Uterus (tissue), 4 donors: Measurements from ENCODE around the gene GRPEL2. TPM values are rescaled to one million over a fixed set of nuclear protein-coding genes. Genes with fewer than 3 reads are reported as not detected.

ENCODE experiments used
- DNase-seq, 2 donors: peaks; one replicate each; pipeline ENCODE4 v3.0.0-alpha.2; 2019 to 2020
- H3K27ac ChIP-seq, 2 donors: fragments of 200-600 bp; sonication (generic); 1 replicate in 1 of 2; 2 replicates in 1 of 2; pipeline ENCODE4 v1.5.1; 2016 to 2018
- H3K27me3 ChIP-seq, 2 donors: fragments of 200-600 bp; sonication (generic); one replicate each; pipeline ENCODE4 v1.5.1; 2018 to 2019; ENCODE audit warnings: control low read depth in 1 of 2
- H3K36me3 ChIP-seq, 2 donors: fragments of 200-600 bp; sonication (generic); one replicate each; pipeline ENCODE4 v1.5.1; 2019; ENCODE audit warnings: control low read depth in 1 of 2
- H3K4me1 ChIP-seq, 2 donors: fragments of 200-600 bp; sonication (generic); one replicate each; pipeline ENCODE4 v1.5.1; 2018 to 2019; ENCODE audit warnings: control low read depth in 1 of 2
- H3K4me3 ChIP-seq, 2 donors: fragments of 200-600 bp; sonication (generic); 1 replicate in 1 of 2; 2 replicates in 1 of 2; pipeline ENCODE4 v1.5.1; 2018 to 2019; ENCODE audit warnings: mild to moderate bottlenecking in 1 of 2
- H3K9me3 ChIP-seq, 2 donors: fragments of 200-600 bp; sonication (generic); one replicate each; pipeline ENCODE4 v1.5.1; 2019; ENCODE audit warnings: control low read depth in 1 of 2
- POLR2A ChIP-seq, 2 donors: fragments of 450-650 bp; IDR thresholded peaks; one replicate each; pipeline ENCODE4 v1.6.1; 2016; ENCODE audit warnings: antibody characterized with exemption in 2 of 2, mild to moderate bottlenecking in 1 of 2, moderate library complexity in 1 of 2
- intact Hi-C: fragments of 100-400 bp; cut with DNase I; formaldehyde crosslinking; loops from one replicate; pipeline ENCODE4 v1.15.1; 2023; ENCODE audit warnings: low total_unique reads
- total RNA-seq, 4 donors: library from RNA; depleted of rRNA in 3 of 4; stranded (reverse); fragments of >200 nt in 3 of 4; gene quantifications; one replicate each; pipeline versions ENCODE4 v1.1.0 to v1.2.4, GENCODE V29; 2014 to 2023
- TF ChIP-seq, protein P1 (sequence below), 4 experiments: fragments of 200-600 bp in 2 of 4; fragments of 450-650 bp in 2 of 4; sonication (generic) in 2 of 4; IDR thresholded peaks; one replicate each; pipeline ENCODE4 v1.5.1; 2016 to 2019; ENCODE audit warnings: antibody characterized with exemption in 4 of 4, mild to moderate bottlenecking in 2 of 4, moderate library complexity in 1 of 4
- donor health status: DM: yes; HTN: yes; CAD: no.

Gene GRPEL2
- total RNA-seq, 4 donors from 2014 or later = 13.5 to 27.0 (median 22.6) TPM

DNA sequence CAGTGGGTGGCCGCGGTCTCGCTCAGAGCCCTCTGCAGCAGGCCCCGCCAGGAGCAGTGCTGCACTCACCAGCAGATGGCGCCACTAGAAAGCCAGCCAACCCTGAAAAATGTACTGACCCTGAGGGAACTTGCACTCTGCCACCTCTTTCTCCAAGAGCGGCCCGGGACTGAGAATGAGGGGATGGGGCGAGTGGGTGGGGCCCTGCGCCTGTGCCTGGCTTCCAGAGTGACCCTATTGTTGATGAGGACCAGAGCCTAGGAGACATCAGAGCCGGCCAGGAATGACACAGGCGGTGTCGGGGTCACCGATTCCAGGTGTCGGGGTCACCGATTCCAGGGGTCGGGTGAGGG lies 36.7 kb downstream of the GRPEL2 start:
- peak; percentile 89 for DNase-seq
- peaks cover 12 to 27% of the 10 kb centered on the region in 2 donors for H3K4me1 ChIP-seq
- no peak for TF ChIP-seq POLR2A (IDR thresholded peaks at IDR 0.05)
- TF ChIP-seq, protein P1, sequence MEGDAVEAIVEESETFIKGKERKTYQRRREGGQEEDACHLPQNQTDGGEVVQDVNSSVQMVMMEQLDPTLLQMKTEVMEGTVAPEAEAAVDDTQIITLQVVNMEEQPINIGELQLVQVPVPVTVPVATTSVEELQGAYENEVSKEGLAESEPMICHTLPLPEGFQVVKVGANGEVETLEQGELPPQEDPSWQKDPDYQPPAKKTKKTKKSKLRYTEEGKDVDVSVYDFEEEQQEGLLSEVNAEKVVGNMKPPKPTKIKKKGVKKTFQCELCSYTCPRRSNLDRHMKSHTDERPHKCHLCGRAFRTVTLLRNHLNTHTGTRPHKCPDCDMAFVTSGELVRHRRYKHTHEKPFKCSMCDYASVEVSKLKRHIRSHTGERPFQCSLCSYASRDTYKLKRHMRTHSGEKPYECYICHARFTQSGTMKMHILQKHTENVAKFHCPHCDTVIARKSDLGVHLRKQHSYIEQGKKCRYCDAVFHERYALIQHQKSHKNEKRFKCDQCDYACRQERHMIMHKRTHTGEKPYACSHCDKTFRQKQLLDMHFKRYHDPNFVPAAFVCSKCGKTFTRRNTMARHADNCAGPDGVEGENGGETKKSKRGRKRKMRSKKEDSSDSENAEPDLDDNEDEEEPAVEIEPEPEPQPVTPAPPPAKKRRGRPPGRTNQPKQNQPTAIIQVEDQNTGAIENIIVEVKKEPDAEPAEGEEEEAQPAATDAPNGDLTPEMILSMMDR (IDR thresholded peaks at IDR 0.05) = peak; percentile 91 to 96 (median 96)
- no peaks in the 10 kb centered on the region for H3K9me3 ChIP-seq
- intact Hi-C loops = loop anchor here (5.0 kb wide), 2 partner anchors 35 to 50 kb away; no protein-coding TSS in a partner anchor
- H3K4me3 ChIP-seq = peak overlapping the region; percentile 9 to 22
- peak overlapping the region; percentile 93 to 95 for H3K27ac ChIP-seq
- H3K36me3 ChIP-seq = no peaks in the 10 kb centered on the region
- H3K27me3 ChIP-seq = no peaks in the 10 kb centered on the region

DNA sequence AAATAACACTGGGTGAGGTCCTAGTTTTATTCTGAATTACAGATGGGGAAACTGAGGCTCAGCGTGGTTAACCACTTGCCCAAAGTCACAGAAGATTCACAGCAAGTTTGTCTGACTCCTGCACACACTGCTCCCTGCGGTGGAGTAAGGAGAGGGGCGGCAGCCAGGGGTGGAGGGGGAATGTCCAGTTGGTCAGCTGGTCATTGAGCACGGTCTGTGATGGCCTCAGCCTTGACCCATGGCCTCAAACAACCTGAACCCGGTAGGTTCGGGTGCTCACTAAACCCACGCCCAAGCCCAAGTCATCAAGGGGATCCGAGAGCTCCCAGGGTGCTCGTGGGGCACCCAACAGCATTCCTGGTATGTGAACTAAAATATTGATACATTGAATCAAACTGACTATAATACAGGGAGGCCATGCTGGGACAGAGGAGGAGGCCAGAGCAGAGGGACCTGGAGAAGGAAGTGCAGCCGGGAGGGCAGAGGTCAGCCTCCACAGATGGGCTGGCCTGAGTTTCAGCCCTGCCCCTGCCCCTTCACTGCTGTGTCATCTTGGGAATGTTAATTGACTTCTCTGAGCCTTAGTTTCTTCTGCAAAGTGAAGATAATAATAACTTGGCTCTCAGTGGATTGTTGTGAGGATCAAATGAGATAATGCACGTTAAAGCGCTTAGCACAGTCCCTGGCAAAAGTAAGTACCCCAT lies 37.4 kb downstream of the GRPEL2 start:
- H3K4me3 ChIP-seq = peak overlapping the region in 1 of 2 donors; percentile 22
- H3K9me3 ChIP-seq = no peaks in the 10 kb centered on the region
- no peaks in the 10 kb centered on the region for H3K36me3 ChIP-seq
- peaks cover 12 to 30% of the 10 kb centered on the region in 2 donors for H3K4me1 ChIP-seq
- no peaks in the 10 kb centered on the region for H3K27me3 ChIP-seq
- peak; percentile 39 to 55 for DNase-seq
- TF ChIP-seq POLR2A (IDR thresholded peaks at IDR 0.05) = no peak
- TF ChIP-seq, protein P1 (IDR thresholded peaks at IDR 0.05) = no peak
- peak overlapping the region; percentile 93 to 95 for H3K27ac ChIP-seq
- intact Hi-C loops = loop anchor here (5.0 kb wide), 2 partner anchors 35 to 50 kb away; no protein-coding TSS in a partner anchor

DNA sequence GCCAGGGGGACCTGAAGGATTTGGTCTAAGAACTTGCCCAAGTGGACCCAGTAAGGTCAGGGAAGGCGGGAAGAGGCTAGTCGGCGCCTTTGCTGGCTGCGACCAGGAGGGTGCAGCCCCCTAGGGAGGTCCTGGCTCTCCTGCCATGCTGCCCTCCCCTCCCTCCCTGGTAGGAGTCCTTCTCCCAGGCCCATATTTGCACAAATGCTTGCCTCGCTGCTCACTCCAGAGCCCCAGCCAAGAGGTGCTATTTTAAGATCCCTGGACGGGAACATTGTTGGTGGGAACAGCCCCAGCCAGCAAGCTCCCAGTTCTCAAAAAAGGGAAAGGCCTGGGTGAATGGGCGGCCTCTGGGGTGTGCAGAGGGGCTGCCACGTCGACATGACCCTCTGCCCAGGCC lies 38.1 kb downstream of the GRPEL2 start:
- intact Hi-C loops = loop anchor here (5.0 kb wide), 2 partner anchors 34 to 49 kb away; no protein-coding TSS in a partner anchor
- Histone ChIP-seq H3K27ac (peak overlapping the region; percentile 93 to 95), H3K9me3 (no peaks in the 10 kb centered on the region), H3K36me3 (no peaks in the 10 kb centered on the region), H3K4me1 (peaks cover 13 to 31% of the 10 kb centered on the region in 2 donors), H3K27me3 (no peaks in the 10 kb centered on the region), H3K4me3 (no peak overlapping the region)
- peak; percentile 82 to 89 for DNase-seq
- TF ChIP-seq, protein P1 (IDR thresholded peaks at IDR 0.05) = no peak
- TF ChIP-seq POLR2A (IDR thresholded peaks at IDR 0.05) = peak; percentile 31 to 36

DNA sequence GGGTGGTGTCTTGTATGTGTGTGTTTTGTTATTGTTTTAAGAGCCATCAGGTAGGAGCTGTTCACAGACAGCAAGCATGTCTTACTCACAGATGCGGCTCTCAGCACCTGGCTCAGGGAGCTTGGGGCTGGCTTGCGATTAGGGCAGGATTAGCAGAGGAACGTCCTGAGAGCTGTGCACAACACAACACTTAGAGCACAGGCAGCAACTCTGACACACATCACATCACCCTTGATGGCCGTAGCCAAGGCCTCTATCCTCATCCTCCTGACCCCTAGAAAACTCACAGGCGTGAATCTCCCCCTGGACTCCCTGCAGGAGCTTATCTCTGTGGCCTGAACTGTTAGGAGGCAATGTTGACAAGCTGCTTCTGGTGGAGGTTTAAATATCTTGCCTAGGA lies 40.9 kb downstream of the GRPEL2 start:
- Histone ChIP-seq H3K27ac (peak overlapping the region; percentile 93 to 95), H3K27me3 (no peaks in the 10 kb centered on the region), H3K4me3 (no peak overlapping the region), H3K4me1 (peaks cover 27 to 42% of the 10 kb centered on the region in 2 donors), H3K9me3 (no peaks in the 10 kb centered on the region), H3K36me3 (no peaks in the 10 kb centered on the region)
- intact Hi-C loops = no loop called here
- no peak for TF ChIP-seq POLR2A (IDR thresholded peaks at IDR 0.05)
- TF ChIP-seq, protein P1 (IDR thresholded peaks at IDR 0.05) = no peak
- DNase-seq = peak; percentile 42 to 47

DNA sequence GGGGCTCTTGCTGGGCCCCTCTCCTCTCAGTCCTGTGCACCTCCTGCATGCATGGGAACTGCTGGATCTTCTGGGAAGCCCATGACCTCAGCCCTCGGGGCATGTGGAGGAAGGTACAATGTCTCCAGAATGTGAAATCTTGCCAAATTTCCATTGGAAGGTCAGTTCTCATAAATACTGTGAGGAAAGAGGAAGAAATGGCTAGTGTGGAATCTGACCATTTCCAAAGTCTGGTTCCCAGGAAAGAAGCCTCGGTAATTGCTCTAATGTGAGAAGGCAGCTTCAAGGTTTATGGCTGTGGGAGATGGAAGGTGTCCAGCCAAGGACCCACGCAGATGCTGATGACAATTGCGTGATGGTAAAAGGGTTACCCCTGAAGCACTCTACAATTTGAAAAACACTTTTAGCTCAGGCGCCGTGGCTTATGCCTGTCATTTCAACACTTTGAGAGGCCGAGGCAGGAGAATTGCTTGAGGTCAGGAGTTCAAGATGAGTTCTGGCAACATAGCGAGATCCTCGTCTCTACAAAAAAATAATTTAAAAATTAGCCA lies 41.9 kb downstream of the GRPEL2 start:
- intact Hi-C loops = no loop called here
- peaks cover 23 to 41% of the 10 kb centered on the region in 2 donors for H3K4me1 ChIP-seq
- H3K27ac ChIP-seq = peak overlapping the region; percentile 93 to 95
- TF ChIP-seq, protein P1 (IDR thresholded peaks at IDR 0.05) = no peak
- no peak for TF ChIP-seq POLR2A (IDR thresholded peaks at IDR 0.05)
- peak; percentile 65 for DNase-seq
- no peak overlapping the region for H3K4me3 ChIP-seq
- H3K9me3 ChIP-seq = no peaks in the 10 kb centered on the region
- H3K36me3 ChIP-seq = no peaks in the 10 kb centered on the region
- no peaks in the 10 kb centered on the region for H3K27me3 ChIP-seq
